Muscle of leg (tissue), 16 donors: ENCODE measurements around the gene SOX13. TPM values are rescaled to one million over a fixed set of nuclear protein-coding genes. Genes with fewer than 3 reads are reported as not detected.

Experiments used
- DNase-seq: peaks from one replicate; pipeline ENCODE4 v3.0.0; 2013
- H3K27ac ChIP-seq: one replicate; pipeline ENCODE4 v1.5.1; 2013; ENCODE audit warnings: mild to moderate bottlenecking, low read length, control low read depth
- H3K27me3 ChIP-seq: one replicate; pipeline ENCODE4 v1.6.1; 2013; ENCODE audit warnings: low read length; ENCODE audit not compliant: control insufficient read depth, insufficient read depth
- H3K36me3 ChIP-seq: one replicate; pipeline ENCODE4 v1.6.1; 2013; ENCODE audit warnings: low read length; ENCODE audit not compliant: control insufficient read depth, insufficient read depth
- H3K4me1 ChIP-seq: one replicate; pipeline ENCODE4 v1.6.1; 2013; ENCODE audit warnings: low read length; ENCODE audit not compliant: control insufficient read depth, insufficient read depth
- H3K4me3 ChIP-seq: one replicate; pipeline ENCODE4 v1.5.1; 2013; ENCODE audit warnings: low read length, control low read depth
- H3K9me3 ChIP-seq: replicated peaks from 2 replicates; pipeline ENCODE4 v1.6.1; 2013; ENCODE audit warnings: low read depth, low read length; ENCODE audit not compliant: control insufficient read depth
- WGBS: methylation state at CpG from one replicate; pipeline ENCODE4 v1.1.5; 2013; ENCODE audit warnings: missing lambda C conversion rate; ENCODE audit not compliant: insufficient coverage; 5-methylcytosine and 5-hydroxymethylcytosine counted together
- long read RNA-seq, 11 donors: transcript quantifications; one replicate each; lab custom pipeline, GENCODE V29; 2026
- polyA plus RNA-seq, 8 donors: library from polyadenylated mRNA; unstranded; fragments of 120-200 nt; gene quantifications; one replicate each; pipeline versions ENCODE4 v1.2.1 to v1.2.3, GENCODE V29; 2013; ENCODE audit warnings: inconsistent platforms in 1 of 8, low replicate concordance in 1 of 8; ENCODE audit not compliant: insufficient read length in 8 of 8, insufficient read depth in 1 of 8
- total RNA-seq: library from RNA; stranded (reverse); fragments of 120-200 nt; gene quantifications from one replicate; pipeline ENCODE4 v1.2.4, GENCODE V29; 2013

The SOX13 gene
- total RNA-seq = 11.0 TPM
- 10 to 100 TPM; 14.5 to 29.3 (median 20.0) TPM for polyA plus RNA-seq
- long read RNA-seq, donor 1, partial matches to known transcripts = 0 of 1 reads
- long read RNA-seq, donor 1, other reads (novel, unspliced or antisense) = 0 of 1 reads
- long read RNA-seq, donor 2 = 0 reads
- long read RNA-seq, donor 3 = 0 reads
- long read RNA-seq, donor 4, partial matches to known transcripts = 0 of 2 reads
- long read RNA-seq, donor 4, other reads (novel, unspliced or antisense) = 0 of 2 reads
- long read RNA-seq, donor 5 = 0 reads
- long read RNA-seq, donor 6, partial matches to known transcripts = 0 of 1 reads
- long read RNA-seq, donor 6, other reads (novel, unspliced or antisense) = 0 of 1 reads
- long read RNA-seq, donor 7, partial matches to known transcripts = 0 of 2 reads
- long read RNA-seq, donor 7, other reads (novel, unspliced or antisense) = 0 of 2 reads
- long read RNA-seq, donor 8 = 0 reads
- long read RNA-seq, donor 9, partial matches to known transcripts = 0 of 1 reads
- long read RNA-seq, donor 9, other reads (novel, unspliced or antisense) = 0 of 1 reads
- long read RNA-seq, donor 10, partial matches to known transcripts = 0 of 2 reads
- long read RNA-seq, donor 10, other reads (novel, unspliced or antisense) = 0 of 2 reads
- long read RNA-seq, donor 11, partial matches to known transcripts = 0 of 1 reads
- long read RNA-seq, donor 11, other reads (novel, unspliced or antisense) = 0 of 1 reads

DNA sequence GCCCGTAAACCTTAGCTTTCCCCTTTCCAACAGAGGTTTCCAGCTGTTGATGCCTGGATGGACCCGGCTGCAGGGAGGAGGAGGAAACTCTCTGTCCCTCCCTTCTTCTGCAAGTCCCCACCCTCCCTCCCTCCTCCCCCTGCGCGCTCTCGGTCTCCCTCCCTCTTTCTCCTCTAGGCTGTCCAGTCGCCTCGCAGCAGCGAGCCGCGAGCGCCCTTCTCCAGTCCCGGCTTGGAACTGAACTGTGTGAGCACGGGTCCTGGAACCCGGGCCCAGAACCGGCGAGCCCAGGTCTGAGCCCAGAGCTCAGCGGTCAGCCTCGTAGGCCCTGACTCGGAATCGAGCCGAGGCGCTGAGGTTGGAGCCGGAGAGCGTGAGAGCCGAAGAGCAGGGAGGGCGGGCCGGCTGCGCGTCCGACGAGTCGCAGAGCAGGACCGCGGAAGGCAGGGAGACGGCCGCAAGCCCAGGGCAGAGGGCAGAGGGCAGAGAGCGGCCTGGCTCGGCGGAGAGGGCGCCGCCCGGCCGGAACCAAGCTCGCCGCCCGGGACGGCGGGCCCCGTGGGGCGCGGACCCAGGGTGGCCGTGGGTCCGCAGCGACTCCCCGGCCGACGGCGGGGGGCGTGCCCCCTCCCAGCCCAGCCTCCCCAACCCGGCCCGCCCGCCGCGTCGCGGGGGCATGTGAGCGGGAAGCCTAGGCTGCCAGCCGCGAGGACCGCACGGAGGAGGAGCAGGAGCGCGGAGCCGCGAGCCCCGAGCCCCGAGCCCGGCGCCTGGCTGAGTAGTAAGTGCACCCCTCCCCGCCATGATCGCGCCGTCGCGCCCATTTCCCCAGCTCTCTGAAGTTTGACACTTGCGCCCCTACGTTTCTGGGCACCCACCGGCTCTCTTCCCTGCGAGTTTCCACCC lies at the start of gene SOX13:
Gene SOX13 (plus strand): TSS at position 185 of the 906 bp plus-strand sequence. CDS start 39,801 bp downstream, outside the sequence.
- no peaks in the 10 kb centered on the region for H3K9me3 ChIP-seq
- H3K4me3 ChIP-seq = peak within 1 kb of the TSS; percentile 79
- peaks cover 19% of the 10 kb centered on the region for H3K27me3 ChIP-seq
- H3K27ac ChIP-seq = peak within 1 kb of the TSS; percentile 91
- peaks cover 33% of the 10 kb centered on the region for H3K4me1 ChIP-seq
- no peaks in the 10 kb centered on the region for H3K36me3 ChIP-seq
- under 1% methylated on average over 85 of the region's 89 CpGs for WGBS
- DNase-seq = peak; percentile 94

DNA sequence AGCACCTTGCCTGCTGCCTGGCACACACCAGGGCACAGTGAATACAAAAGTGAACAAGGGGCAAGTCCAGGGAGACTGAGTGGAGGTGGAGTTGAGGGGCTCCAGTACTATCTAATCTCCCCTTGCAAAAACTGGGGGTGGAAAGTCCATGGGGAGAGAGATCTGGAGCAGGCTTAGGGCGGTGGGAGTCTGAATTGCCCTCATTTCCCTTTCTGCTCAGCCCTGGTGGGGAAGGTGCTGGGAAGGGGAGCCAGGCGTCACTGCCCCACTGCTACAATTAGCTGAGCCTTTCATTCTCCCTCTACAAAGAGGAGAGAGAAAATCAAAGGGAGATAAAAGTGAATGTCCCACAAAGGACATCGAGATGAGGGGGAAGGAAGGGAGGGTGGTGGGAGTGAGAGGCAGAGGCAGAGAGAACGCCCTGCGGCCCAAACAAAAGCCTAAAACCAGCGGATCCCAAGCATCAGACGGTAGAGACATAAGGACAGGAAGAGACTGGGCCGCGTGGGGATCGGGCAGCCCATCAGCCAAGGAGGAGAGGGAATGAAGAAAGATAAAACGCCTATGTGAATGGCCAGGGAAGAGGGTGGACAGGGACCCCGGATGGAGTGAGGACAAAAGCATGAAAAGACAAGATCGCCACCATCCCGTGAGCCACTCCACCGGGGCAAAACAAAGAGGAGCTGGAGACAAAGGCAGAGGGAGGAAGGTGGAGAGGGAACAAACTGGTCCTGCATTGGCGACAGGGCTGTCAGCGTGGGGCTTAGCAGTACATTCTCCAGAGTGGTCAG lies 46.8 kb upstream of the SOX13 start:
- H3K27ac ChIP-seq = no peak overlapping the region
- H3K9me3 ChIP-seq = no peaks in the 10 kb centered on the region
- DNase-seq = no peak
- no peaks in the 10 kb centered on the region for H3K4me1 ChIP-seq
- H3K36me3 ChIP-seq = no peaks in the 10 kb centered on the region
- H3K4me3 ChIP-seq = no peak overlapping the region
- H3K27me3 ChIP-seq = peaks cover 10% of the 10 kb centered on the region
- WGBS = 31% methylated on average over 15 of the region's 17 CpGs

DNA sequence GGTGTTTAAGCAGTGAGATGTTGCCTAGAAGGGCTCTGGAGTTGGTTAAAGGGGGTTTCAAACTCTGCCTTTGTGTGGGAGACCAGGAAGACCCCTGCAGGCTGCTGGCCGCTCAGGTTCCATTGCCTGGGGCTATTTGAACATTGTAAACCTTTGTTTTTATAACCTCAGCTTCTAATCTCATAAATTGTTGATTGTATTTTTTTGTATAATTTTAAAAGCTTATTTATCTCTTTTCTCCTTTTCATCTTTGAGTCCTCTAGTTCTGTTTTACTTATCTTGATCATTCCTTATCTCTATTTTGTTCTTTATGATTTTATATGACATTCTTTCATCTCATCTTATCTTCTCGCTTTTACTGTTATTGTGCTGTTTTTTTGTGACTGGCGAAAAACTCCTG lies 45.5 kb upstream of the SOX13 start:
- DNase-seq = no peak
- H3K27ac ChIP-seq = no peak overlapping the region
- no peaks in the 10 kb centered on the region for H3K36me3 ChIP-seq
- 40% methylated on average over 1 of the region's 3 CpGs for WGBS
- no peaks in the 10 kb centered on the region for H3K4me1 ChIP-seq
- peaks cover 10% of the 10 kb centered on the region for H3K27me3 ChIP-seq
- H3K4me3 ChIP-seq = no peak overlapping the region
- H3K9me3 ChIP-seq = no peaks in the 10 kb centered on the region

DNA sequence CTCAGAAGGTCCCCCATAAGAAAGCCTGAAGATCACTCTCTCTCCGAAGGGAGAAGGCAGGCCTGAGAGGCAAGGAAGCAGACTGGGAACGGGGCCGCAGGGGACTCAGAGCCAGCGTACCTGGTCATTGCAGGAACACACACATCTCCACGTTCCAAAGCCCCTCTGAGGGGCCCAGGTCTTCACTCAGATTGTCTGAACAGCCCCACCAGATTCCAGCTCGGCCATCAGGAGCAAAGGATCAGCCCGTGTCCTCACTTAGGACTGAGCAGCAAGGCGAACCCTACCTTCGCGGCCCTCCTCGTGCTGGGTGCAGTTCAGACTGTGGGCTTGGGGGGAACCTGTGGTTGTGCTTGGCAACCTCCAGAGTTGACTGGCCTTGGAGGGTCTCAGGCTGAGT lies 43.9 kb upstream of the SOX13 start:
- H3K9me3 ChIP-seq = no peaks in the 10 kb centered on the region
- DNase-seq = no peak
- H3K27ac ChIP-seq = no peak overlapping the region
- H3K36me3 ChIP-seq = no peaks in the 10 kb centered on the region
- 85% methylated on average over 8 of the region's 11 CpGs for WGBS
- no peak overlapping the region for H3K4me3 ChIP-seq
- H3K27me3 ChIP-seq = peaks cover 10% of the 10 kb centered on the region
- H3K4me1 ChIP-seq = no peaks in the 10 kb centered on the region

DNA sequence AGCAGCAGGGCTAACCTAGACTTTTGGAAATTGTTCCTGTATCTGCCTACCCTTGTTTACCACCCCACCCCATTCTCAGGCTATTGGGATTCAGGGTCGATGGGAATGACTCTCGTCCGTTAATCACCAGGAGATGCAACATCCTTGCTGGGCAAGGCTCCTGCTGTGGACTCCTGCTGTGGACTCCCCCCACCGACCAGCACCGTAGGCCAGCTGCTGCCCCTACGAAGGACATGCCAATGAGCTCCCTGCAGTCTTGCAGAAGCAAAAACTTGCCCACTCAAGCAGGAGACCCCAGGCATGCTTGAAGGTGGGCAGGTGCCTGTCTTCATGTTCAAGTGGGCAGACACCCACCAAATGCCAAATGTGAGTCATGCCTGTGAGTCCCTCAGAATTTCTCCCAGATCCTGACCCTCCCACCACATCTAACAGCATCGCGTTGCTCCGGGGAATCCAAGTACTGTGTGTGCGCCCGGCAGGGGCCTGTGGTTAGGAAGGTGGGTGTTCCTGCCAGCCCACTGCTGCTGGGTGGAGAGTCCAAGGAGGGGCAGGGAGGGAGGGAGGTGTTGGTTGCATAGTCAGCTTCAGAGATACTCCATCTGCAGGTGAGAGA lies 41.7 kb upstream of the SOX13 start:
- H3K27ac ChIP-seq = no peak overlapping the region
- H3K27me3 ChIP-seq = peaks cover 7% of the 10 kb centered on the region
- WGBS = 59% methylated on average over 8 of the region's 11 CpGs
- H3K4me3 ChIP-seq = no peak overlapping the region
- DNase-seq = no peak
- H3K4me1 ChIP-seq = no peaks in the 10 kb centered on the region
- no peaks in the 10 kb centered on the region for H3K36me3 ChIP-seq
- H3K9me3 ChIP-seq = no peaks in the 10 kb centered on the region

DNA sequence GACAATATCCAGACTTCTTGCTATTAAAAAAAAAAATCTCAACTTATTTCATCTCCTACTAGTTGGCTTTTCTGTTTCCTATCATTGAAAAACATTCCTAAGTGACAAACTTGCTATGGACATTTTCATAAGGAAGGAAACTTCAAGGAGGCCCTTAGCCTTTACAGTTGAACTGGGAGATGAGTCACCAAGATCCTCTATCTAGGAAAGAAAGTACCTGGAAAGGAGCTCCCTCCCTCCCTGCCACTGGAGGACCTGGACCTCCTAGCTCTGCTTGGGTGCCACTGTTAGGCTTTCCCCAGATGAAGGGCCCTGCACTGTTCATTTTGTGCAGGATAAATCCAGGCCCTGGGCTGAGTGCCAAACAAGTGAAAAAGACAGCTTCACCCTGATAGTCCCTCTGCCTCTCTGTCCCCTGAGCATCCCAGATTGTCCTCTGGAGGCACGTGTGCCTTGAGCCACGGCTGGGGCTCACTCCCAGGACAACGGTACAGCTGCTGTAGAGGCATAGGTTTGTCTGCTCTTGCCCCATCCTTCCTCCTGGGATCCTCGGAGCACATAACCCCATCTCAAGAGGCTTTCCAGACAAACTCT lies 40.2 kb upstream of the SOX13 start:
- no peak for DNase-seq
- H3K36me3 ChIP-seq = no peaks in the 10 kb centered on the region
- peaks cover 4% of the 10 kb centered on the region for H3K27me3 ChIP-seq
- no peaks in the 10 kb centered on the region for H3K9me3 ChIP-seq
- no peak overlapping the region for H3K4me3 ChIP-seq
- no peaks in the 10 kb centered on the region for H3K4me1 ChIP-seq
- 28% methylated on average over 3 of the region's 4 CpGs for WGBS
- H3K27ac ChIP-seq = no peak overlapping the region

DNA sequence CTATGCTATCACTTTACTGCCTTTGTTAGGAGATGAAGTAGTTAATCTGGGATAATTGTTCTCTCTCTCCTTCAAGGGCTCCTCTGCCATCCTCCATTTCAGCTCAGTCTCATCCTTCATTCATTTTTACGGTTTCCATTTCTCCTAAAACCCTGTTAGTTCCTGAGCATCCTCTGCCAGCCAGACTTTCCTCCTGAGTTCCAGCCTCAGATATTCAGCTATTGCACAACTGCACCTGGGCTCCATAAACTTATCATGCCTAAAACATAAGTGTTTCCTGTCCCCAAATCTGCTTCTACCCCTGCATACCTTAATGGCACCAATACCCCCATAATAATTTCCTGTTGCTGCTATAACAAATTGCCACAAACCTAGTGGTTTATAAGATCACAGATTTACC lies 39.6 kb upstream of the SOX13 start:
- Histone ChIP-seq H3K4me3 (no peak overlapping the region), H3K36me3 (no peaks in the 10 kb centered on the region), H3K9me3 (no peaks in the 10 kb centered on the region), H3K4me1 (no peaks in the 10 kb centered on the region), H3K27me3 (peaks cover 4% of the 10 kb centered on the region), H3K27ac (no peak overlapping the region)
- no peak for DNase-seq
- WGBS = 0% methylated on average over 1 of the region's 1 CpG

DNA sequence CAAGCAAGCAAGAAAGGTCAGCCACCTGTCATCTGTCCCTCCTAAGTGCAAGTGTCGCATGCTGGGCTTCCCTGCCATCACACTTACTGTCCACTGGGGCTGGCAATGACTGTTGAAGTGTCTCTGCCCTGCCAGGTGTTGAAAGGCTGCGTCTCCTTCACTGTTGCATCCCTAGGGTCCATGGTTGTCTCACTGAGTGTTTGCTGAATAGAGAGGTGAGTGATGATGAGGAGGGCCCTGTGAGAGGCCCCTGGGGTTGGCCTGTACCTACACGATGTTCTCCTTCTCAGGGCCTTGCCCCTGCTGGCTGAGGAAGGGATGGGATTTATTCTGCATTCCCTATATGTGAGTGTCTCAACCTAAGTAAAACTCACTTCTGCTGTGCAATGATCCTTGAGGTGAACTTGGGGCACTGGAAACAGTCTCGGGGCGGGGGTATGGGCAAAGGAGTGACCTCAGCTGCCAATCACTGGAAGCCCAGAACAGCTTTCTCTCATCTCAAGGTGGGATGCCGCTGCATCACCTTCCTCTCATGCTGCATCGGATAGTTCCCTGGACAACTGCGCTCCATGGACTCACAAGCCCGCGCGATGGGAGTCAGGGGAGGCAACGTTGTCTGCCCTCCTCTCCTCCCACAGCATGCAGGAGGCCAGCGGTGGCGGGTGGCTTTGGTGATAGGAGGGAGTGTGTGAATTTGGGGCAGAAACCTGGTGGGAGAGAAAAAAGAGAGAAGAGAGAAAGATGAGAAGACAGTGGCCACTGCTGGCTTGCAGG lies 35.8 kb upstream of the SOX13 start:
- H3K4me1 ChIP-seq = peaks cover 6% of the 10 kb centered on the region

More for the DNA sequence above, 35.8 kb upstream of the SOX13 start:
- Histone ChIP-seq H3K36me3 (no peaks in the 10 kb centered on the region), H3K27me3 (peaks cover 1% of the 10 kb centered on the region), H3K4me3 (no peak overlapping the region), H3K27ac (no peak overlapping the region), H3K9me3 (no peaks in the 10 kb centered on the region)
- WGBS = 80% methylated on average over 4 of the region's 14 CpGs
- no peak for DNase-seq
